DND-41 (cell line): ENCODE measurements around the gene OR6T1.

Experiments
- ATAC-seq: fragments of 200-7000 bp; cut with Tn5 transposase; 3 replicates; pipeline ENCODE4 v1.9.1; 2021; ENCODE audit warnings: low read depth; ENCODE audit not compliant: insufficient read depth
- DNase-seq: peaks from one replicate; pipeline ENCODE4 v3.0.0-alpha.2; 2020
- H2AFZ ChIP-seq: 2 replicates; pipeline ENCODE4 v1.6.0; 2012; ENCODE audit warnings: low read depth, low read length
- H3K27ac ChIP-seq: 2 replicates; pipeline ENCODE4 v1.5.1; 2012; ENCODE audit warnings: low read length, inconsistent platforms
- H3K27me3 ChIP-seq: fragments of 200-600 bp; sonication (generic); 2 replicates; pipeline ENCODE4 v1.6.0; 2012; ENCODE audit warnings: low read length, mild to moderate bottlenecking, inconsistent platforms; ENCODE audit not compliant: insufficient read depth, poor library complexity
- H3K36me3 ChIP-seq: 2 replicates; pipeline ENCODE4 v1.5.1; 2012; ENCODE audit warnings: low read length, inconsistent platforms; ENCODE audit not compliant: insufficient read depth
- H3K4me1 ChIP-seq: 2 replicates; pipeline ENCODE4 v1.5.1; 2012; ENCODE audit warnings: mild to moderate bottlenecking, low read length; ENCODE audit not compliant: insufficient read depth
- H3K4me2 ChIP-seq: 2 replicates; pipeline ENCODE4 v1.6.0; 2012; ENCODE audit warnings: mild to moderate bottlenecking, moderate library complexity, low read length, inconsistent platforms; ENCODE audit not compliant: insufficient read depth
- H3K4me3 ChIP-seq, 2 experiments: fragments of 200-600 bp in 1 of 2; shearing (Covaris generic) in 1 of 2; 2 replicates each; pipeline ENCODE4 v1.5.1; 2012 to 2016; ENCODE audit warnings: inconsistent platforms in 2 of 2, low read length in 2 of 2, mild to moderate bottlenecking in 2 of 2, low read depth in 1 of 2, moderate library complexity in 1 of 2
- H3K79me2 ChIP-seq: 2 replicates; pipeline ENCODE4 v1.6.0; 2012; ENCODE audit warnings: low read length, inconsistent platforms; ENCODE audit not compliant: insufficient read depth
- H3K9ac ChIP-seq: 2 replicates; pipeline ENCODE4 v1.6.0; 2012; ENCODE audit warnings: low read depth, mild to moderate bottlenecking, inconsistent platforms, low read length, moderate library complexity
- H3K9me3 ChIP-seq: 2 replicates; pipeline ENCODE4 v1.5.1; 2012; ENCODE audit warnings: low read length, moderate library complexity, mild to moderate bottlenecking, inconsistent platforms; ENCODE audit not compliant: insufficient read depth, severe bottlenecking
- H4K20me1 ChIP-seq: 2 replicates; pipeline ENCODE4 v1.6.0; 2012; ENCODE audit warnings: low read length; ENCODE audit not compliant: insufficient read depth
- EZH2 ChIP-seq: IDR thresholded peaks from 3 replicates; pipeline ENCODE4 v1.6.1; 2012; ENCODE audit warnings: borderline replicate concordance, low read depth, mild to moderate bottlenecking, moderate library complexity, low read length, inconsistent platforms; ENCODE audit not compliant: severe bottlenecking
- TF ChIP-seq, protein P1 (sequence below): IDR thresholded peaks from 2 replicates; pipeline ENCODE4 v1.5.1; 2012; ENCODE audit warnings: borderline replicate concordance, low read length, moderate library complexity, mild to moderate bottlenecking; ENCODE audit not compliant: poor library complexity, severe bottlenecking; ENCODE audit errors: extremely low read depth

Gene OR6T1

DNA sequence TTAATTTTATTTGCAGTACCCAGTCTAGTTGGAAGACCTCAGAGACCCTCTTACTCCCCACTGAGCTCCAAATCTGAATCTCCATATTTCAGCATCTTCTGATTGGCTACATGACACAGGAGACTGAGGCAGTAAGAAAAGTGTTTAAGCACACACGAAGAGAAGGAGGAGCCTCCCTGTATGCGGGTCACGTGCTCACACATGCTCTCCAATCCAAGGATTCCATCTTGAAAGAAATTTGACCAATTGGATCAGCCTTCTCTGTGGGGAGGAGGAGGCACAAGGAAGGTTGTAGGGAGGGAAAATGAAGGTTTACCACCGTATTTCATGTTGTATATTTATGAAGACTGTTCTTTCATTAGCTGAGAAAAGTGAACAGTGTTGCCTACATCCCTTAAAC lies 1.2 kb downstream of the OR6T1 start:
- Histone ChIP-seq H3K27ac (no peak overlapping the region), H3K79me2 (no peaks in the 10 kb centered on the region), H3K4me2 (no peak overlapping the region), H2AFZ (no peak overlapping the region), H4K20me1 (no peaks in the 10 kb centered on the region), H3K27me3 (peaks cover 6% of the 10 kb centered on the region), H3K4me1 (no peaks in the 10 kb centered on the region), H3K9me3 (no peaks in the 10 kb centered on the region), H3K36me3 (no peaks in the 10 kb centered on the region), H3K4me3 (no peak overlapping the region), H3K9ac (no peak overlapping the region)
- DNase-seq: no peak
- TF ChIP-seq, protein P1, sequence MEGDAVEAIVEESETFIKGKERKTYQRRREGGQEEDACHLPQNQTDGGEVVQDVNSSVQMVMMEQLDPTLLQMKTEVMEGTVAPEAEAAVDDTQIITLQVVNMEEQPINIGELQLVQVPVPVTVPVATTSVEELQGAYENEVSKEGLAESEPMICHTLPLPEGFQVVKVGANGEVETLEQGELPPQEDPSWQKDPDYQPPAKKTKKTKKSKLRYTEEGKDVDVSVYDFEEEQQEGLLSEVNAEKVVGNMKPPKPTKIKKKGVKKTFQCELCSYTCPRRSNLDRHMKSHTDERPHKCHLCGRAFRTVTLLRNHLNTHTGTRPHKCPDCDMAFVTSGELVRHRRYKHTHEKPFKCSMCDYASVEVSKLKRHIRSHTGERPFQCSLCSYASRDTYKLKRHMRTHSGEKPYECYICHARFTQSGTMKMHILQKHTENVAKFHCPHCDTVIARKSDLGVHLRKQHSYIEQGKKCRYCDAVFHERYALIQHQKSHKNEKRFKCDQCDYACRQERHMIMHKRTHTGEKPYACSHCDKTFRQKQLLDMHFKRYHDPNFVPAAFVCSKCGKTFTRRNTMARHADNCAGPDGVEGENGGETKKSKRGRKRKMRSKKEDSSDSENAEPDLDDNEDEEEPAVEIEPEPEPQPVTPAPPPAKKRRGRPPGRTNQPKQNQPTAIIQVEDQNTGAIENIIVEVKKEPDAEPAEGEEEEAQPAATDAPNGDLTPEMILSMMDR: no peak
- TF ChIP-seq EZH2: no peak
- ATAC-seq: no peak

DNA sequence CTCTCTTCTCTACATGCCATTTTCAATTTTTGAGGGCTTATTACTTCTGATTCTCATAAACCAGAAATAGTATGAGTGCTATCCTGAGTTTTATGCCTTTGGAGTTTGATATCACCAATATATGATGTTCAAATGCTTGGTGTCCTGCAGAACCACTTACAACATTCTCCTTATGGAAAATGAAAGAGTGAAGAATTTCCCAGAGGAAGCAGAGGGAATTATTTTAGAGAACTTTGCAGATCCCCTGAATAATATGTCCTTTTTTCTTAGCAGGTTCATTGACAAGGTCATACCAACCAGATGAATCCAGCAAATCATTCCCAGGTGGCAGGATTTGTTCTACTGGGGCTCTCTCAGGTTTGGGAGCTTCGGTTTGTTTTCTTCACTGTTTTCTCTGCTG lies 4.3 kb downstream of the OR6T1 start, which contains the start of gene OR4D5:
OR4D5 (plus strand) TSS at position 301 of the 400 bp plus-strand sequence; CDS start at position 301, 0 bp downstream.
- no peak within 1 kb of the TSS for H3K4me3 ChIP-seq
- no peak for ATAC-seq
- TF ChIP-seq, protein P1: no peak
- no peak for TF ChIP-seq EZH2
- no peak within 1 kb of the TSS for H2AFZ ChIP-seq
- no peak within 1 kb of the TSS for H3K4me2 ChIP-seq
- H3K36me3 ChIP-seq: no peaks in the 10 kb centered on the region
- H3K4me1 ChIP-seq: no peaks in the 10 kb centered on the region
- no peak within 1 kb of the TSS for H3K27ac ChIP-seq
- no peaks in the 10 kb centered on the region for H3K79me2 ChIP-seq
- no peak for DNase-seq
- no peak within 1 kb of the TSS for H3K9ac ChIP-seq
- H3K9me3 ChIP-seq: no peaks in the 10 kb centered on the region
- H4K20me1 ChIP-seq: no peaks in the 10 kb centered on the region
- H3K27me3 ChIP-seq: no peaks in the 10 kb centered on the region

DNA sequence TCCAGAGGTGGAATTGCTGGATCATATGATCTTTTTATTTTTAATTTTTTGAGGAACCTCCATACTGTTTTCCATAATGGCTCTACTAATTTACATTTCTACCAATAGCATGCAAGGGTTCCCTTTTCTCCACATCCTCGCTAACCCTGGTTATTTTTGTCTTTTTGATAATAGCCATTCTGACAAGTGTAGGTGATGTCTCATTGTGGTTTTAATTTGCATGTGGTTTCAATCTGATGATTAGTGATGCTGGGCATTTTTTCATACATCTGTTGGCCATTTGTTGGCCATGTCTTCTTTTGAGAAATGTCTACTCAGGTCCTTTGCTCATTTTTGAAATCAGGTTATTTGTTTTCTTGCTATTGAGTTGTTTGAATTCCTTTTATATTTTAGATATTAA lies 19.6 kb downstream of the OR6T1 start:
- H3K9me3 ChIP-seq: no peaks in the 10 kb centered on the region
- TF ChIP-seq, protein P1: no peak
- TF ChIP-seq EZH2: no peak
- no peak overlapping the region for H3K9ac ChIP-seq
- H3K4me3 ChIP-seq: no peak overlapping the region
- no peaks in the 10 kb centered on the region for H3K36me3 ChIP-seq
- no peaks in the 10 kb centered on the region for H3K4me1 ChIP-seq
- DNase-seq (no peak), ATAC-seq (no peak)
- H3K4me2 ChIP-seq: no peak overlapping the region
- no peaks in the 10 kb centered on the region for H3K27me3 ChIP-seq
- H2AFZ ChIP-seq: no peak overlapping the region
- no peaks in the 10 kb centered on the region for H4K20me1 ChIP-seq
- H3K27ac ChIP-seq: no peak overlapping the region
- no peaks in the 10 kb centered on the region for H3K79me2 ChIP-seq

DNA sequence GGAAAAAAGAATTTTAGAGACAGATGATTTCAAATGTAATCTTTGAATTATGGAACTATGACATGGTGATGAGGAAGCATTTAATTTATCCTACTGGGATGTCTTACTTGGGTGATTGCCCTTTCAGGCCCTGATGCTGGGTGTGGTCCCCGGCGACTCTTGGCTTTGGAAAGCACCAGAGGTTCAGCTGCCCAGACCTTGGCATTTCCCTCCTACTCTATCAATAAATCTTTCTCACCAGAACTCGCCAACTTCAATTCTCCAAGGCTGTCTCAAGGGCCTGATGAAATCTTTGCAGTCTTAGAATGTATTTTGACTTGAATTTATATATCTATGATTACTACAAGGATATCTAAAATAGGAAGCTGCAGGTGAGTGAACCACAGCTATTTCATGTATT lies 22.7 kb downstream of the OR6T1 start:
- Histone ChIP-seq H3K4me2 (no peak overlapping the region), H3K9me3 (no peaks in the 10 kb centered on the region), H3K79me2 (no peaks in the 10 kb centered on the region), H3K27ac (no peak overlapping the region), H3K9ac (no peak overlapping the region), H3K4me3 (no peak overlapping the region), H2AFZ (no peak overlapping the region), H3K36me3 (no peaks in the 10 kb centered on the region), H3K27me3 (no peaks in the 10 kb centered on the region), H4K20me1 (no peaks in the 10 kb centered on the region), H3K4me1 (no peaks in the 10 kb centered on the region)
- no peak for ATAC-seq
- no peak for DNase-seq
- no peak for TF ChIP-seq EZH2
- TF ChIP-seq, protein P1: no peak
